Amniotic epithelial cell (primary cell): ENCODE data around the gene PLET1.

Source experiments
- DNase-seq: peaks from one replicate; pipeline ENCODE4 v3.0.0-alpha.2; 2010; ENCODE audit warnings: low read depth

PLET1 gene

GRCh38 chr11:112281726-112282125, 21.1 kb upstream of the PLET1 start:
- DNase-seq = no peak

DNA sequence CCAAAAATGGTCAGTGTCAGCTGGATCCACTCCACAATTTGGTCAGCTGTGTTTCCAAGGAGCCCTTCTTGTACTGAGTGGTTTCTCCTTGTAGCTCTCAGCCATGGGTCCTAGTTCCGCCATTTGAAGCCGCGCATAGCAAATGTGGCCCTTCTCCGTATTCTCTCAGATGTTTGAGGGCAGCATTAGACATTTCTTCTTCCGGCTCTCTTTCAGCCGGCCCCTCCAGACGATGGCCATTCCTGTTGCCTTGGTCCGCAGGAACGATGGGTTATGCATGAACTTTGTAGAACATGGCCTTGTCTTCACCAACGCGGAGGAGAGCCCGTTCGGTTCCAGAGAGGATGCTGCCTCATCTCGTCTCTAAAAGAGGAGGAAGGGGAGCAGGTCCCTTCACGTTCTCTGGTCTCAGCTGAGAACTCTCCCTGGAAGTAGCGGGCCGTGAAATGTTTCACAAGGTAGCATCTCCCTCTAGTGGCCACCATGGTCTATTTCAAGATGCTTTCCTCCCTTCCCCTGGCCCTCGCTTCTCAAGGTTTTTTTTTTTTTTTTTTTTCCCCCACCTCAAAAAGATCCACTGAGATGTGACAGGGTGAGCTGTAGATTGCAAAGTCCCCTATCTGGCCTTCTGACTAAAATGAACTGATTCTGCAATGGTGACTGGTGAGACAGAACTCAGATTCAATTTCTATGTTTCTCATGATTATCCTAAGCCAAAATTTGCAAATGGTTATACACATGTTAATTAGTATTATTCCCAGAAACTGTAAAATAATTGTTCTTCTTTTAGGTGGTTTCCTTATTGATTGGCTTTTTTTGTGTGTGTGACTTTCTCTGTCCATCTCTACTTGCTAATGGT, 19.8 kb upstream of the PLET1 start:
- DNase-seq = peak; percentile 79

DNA sequence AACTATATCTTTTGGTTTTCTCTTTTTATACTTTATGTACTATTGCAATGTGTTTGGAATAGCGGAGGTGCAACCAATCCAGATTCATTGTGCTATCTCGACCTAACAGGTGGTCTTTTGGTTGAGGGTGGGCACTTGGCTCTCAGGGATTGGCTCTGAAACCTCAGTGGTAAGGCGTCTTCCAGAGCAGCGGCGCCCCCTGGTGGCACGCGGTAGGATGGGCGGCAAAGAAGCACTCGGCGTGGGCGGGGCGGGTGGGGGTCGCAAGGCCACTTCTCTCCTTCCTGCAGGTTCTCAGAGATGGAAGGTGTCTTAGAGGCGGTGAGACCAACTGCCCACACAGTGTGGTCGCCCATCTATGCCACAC, 19.2 kb upstream of the PLET1 start:
- DNase-seq = no peak

DNA sequence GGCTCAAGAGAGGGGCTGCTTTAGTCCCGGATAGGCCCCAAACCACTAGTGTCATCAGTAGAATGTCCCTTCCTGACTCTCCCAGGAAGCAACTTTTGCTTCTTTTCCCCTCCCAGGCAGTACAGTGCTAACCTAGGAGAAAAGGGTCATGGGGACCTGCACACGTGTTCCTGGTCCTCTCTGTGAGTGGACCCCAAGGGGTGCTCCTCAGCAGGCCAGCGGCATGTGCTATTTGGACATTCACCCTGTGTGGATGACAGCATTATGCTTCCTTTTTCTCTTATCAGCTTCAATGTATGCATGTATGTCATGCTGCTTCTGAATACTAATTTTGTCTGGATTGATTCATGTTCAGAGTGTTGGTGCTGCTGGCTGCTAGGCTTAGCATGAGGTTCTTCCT, 18.1 kb upstream of the PLET1 start:
- DNase-seq = no peak

- no peak for DNase-seq
Observed at GRCh38 chr11:112277941-112278340, 17.3 kb upstream of the PLET1 start.

GRCh38 chr11:112277029-112277428, 16.4 kb upstream of the PLET1 start:
- DNase-seq = no peak

DNA sequence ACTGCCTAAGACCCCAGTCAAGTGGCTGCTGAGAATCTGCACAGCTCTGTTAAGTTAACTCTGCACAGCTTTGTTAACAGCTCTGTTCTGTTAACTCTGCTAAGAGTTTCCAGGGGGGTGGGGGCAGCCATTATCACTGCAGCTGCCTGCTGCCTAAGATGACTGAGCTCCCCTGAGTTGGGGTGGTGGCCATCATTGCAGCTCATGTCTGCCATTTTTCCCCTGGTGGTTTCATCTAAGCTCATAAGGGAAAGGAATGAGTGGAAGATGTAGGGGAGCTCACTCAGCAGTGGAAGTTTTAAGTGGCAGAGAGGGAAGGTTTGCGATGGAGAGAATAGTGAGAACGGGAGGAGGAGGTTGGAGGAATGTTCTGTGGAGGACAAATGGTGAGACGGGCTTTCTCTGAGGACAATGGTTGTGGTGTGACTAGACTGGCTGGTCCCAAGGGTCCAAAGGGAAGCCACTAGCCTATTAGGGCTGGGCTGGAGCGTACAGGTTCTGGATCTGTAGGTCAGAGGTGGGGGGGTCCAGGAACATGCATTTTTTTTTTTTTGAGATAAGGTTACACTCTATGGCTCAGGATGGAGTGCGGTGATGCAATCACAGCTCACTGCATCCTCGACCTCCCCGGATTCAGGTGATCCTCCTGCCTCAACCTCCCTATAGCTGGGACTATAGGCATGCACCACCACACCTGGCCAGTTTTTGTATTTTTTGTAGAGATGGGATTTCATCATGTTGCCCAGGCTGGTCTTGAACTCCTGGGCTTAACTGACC, 13.5 kb upstream of the PLET1 start:
- DNase-seq = no peak

DNA sequence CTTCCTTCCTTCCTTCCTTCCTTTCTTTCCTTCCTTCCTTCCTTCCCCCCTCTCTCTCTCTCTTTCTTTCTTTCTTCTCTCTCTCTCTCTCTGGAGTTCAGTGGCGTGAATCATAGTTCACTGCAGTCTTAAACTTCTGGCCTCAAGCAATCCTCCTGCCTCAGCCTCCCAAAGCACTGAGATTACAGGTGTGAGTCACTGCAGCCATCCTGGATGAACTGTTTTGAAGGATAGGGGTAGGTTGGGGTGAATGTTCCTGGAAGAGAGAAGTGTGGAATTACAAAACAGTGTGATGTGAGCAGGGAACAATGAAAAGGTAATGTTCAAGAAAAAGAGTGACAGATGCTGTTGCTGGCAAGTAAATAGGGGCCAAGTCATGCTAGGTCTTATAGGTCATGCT, 12.4 kb upstream of the PLET1 start:
- DNase-seq = no peak

DNA sequence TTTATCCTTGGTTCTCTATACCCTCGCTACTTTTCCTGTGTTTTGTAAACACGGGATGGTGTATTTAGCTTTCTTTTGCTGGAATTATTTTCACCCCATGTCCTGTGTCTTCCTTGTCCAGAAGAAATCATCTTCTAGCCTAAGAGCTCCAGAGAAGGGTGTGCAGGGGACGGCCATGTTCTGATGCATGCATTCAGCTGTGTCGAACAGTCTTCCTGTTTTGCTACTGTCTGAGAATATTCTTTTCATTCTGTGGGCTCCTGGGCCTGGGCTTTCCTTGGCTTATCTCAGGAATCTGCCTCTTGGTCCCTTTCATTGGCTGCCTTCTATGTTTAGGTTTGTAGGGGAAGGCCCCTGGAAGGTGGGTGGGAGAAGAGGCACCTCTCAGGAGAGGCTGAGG, 10.6 kb upstream of the PLET1 start:
- no peak for DNase-seq

DNA sequence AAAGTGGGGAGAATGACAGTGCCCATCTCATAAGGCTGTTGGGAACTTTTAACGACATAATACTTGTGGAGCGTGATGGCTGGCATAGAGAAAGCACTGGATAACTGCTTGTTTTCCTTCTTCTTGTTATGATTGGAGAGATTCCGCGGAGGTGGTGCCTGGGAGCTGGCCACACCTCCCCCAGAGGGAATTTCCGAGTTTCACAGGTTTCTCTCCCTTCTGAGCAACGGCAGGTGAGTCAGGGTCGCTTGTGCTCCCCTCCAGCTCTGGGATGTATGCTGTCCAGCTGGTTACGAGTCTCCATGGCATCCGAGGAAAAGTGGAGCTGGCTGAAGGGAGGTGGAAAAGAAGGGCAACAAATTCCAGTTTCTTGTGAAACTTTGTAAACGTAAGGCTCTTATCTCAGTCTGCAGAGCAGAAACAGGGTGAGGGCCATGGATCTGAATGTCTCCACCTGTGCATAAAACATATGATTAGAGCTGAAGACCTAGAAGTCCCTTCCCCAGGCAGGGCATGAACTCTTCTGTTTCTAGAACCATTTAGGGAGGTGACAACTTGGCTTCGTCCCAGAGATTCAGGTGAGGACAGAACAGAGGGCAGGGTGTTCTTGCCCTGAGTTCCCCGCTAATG, 10.0 kb upstream of the PLET1 start:
- no peak for DNase-seq

- DNase-seq = no peak
Observed at GRCh38 chr11:112269139-112269538, 8.5 kb upstream of the PLET1 start.

- DNase-seq = no peak
Observed at GRCh38 chr11:112268406-112268805, 7.7 kb upstream of the PLET1 start.

GRCh38 chr11:112267188-112267591, 6.5 kb upstream of the PLET1 start:
- no peak for DNase-seq

GRCh38 chr11:112266410-112266778, 5.7 kb upstream of the PLET1 start:
- no peak for DNase-seq

GRCh38 chr11:112265659-112266409, 5.2 kb upstream of the PLET1 start:
- DNase-seq = no peak

- DNase-seq = peak; percentile 63
Observed at GRCh38 chr11:112255067-112255720, 5.5 kb downstream of the PLET1 start.

- DNase-seq = no peak
Observed at GRCh38 chr11:112253605-112254242, 6.9 kb downstream of the PLET1 start.

GRCh38 chr11:112249871-112250610, 10.6 kb downstream of the PLET1 start:
- no peak for DNase-seq

DNA sequence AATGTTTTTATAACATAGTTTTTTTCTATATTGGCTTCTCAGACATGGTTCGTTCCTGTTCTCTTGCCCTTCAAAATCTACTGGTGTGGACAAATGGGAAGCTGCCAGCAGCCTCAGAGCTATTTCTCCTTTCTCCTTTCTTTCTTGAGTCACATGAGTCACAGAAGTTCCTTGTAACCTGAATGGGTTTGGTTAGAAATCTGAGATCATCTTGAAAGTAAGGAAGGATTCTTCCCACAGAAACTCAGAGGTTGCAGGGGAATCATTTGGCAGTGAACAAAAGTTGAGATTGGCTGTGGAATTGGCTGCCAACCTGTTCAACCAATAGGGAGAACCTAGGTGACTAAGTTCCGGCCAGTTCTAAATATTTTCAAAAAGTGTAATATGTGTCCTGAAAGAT, 12.5 kb downstream of the PLET1 start:
- DNase-seq = peak; percentile 38

GRCh38 chr11:112247201-112247600, 13.5 kb downstream of the PLET1 start:
- DNase-seq = no peak

GRCh38 chr11:112241486-112241885, 19.2 kb downstream of the PLET1 start:
- DNase-seq = peak; percentile 100
